GM23248 (cell line): ENCODE results near the gene CABYR.

Experiments
- EZH2 ChIP-seq: fragments of 200-600 bp; sonication (generic); IDR thresholded peaks from 2 replicates; pipeline ENCODE4 v1.6.1; 2018; ENCODE audit warnings: antibody characterized with exemption, mild to moderate bottlenecking; ENCODE audit not compliant: insufficient read depth, poor library complexity, severe bottlenecking
- EZH2phosphoT487 ChIP-seq: fragments of 200-600 bp; sonication (generic); IDR thresholded peaks from 2 replicates; pipeline ENCODE4 v1.6.1; 2018; ENCODE audit warnings: antibody characterized with exemption, moderate library complexity, mild to moderate bottlenecking, low read depth; ENCODE audit not compliant: insufficient read depth

- TF ChIP-seq EZH2 (no peak), EZH2phosphoT487 (no peak)
These were observed 48.2 kb downstream of the CABYR start for GRCh38 chr18:24187049-24187448.
